ENCODE data around the gene DNMBP. TPM values are rescaled to one million over a fixed set of nuclear protein-coding genes. Genes with fewer than 3 reads are reported as not detected.
"Not testable (repeated sequence)": the region's sequence is repeated elsewhere in the genome, so short reads cannot be mapped to it uniquely, and the experiment has no call there.

The DNMBP gene
- total and polyA plus RNA-seq, 2 experiments from 2014 or later: 13.6 to 22.9 TPM

DNA sequence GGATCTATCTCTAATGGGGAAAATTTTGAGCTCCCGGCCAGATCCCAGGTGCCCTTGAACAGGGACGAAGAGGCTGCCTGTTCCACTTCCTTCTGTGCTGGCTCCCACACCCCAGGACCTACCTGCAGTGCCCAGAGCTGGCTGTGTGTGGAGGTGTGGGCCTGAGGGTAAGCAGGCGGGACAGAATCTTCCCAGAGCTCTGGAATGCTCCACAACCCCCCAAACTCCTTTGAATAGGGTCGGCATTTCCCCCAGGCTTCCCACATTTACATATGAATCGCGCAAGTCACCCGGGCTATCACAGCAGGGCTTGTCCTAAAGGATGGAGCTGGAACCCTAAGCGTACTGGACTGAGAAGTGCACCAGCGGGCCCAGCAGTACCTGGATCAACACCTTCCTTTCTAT lies 95.9 kb downstream of the DNMBP start:
- Histone ChIP-seq H3K27ac (peak overlapping the region; percentile 94), H3K9me3 (ENCODE audit: low read depth) (no peaks in the 10 kb centered on the region), H3K4me3 (peak overlapping the region; percentile 58), H3K27me3 (no peaks in the 10 kb centered on the region), H3K4me1 (ENCODE audit: low read depth) (peaks cover 24% of the 10 kb centered on the region), H3K36me3 (no peaks in the 10 kb centered on the region)
- DNase-seq (ENCODE audit: low read depth in 1 of 2, low spot score in 1 of 2): peak in 1 of 2 donors; percentile 91
- TF ChIP-seq, protein P1, sequence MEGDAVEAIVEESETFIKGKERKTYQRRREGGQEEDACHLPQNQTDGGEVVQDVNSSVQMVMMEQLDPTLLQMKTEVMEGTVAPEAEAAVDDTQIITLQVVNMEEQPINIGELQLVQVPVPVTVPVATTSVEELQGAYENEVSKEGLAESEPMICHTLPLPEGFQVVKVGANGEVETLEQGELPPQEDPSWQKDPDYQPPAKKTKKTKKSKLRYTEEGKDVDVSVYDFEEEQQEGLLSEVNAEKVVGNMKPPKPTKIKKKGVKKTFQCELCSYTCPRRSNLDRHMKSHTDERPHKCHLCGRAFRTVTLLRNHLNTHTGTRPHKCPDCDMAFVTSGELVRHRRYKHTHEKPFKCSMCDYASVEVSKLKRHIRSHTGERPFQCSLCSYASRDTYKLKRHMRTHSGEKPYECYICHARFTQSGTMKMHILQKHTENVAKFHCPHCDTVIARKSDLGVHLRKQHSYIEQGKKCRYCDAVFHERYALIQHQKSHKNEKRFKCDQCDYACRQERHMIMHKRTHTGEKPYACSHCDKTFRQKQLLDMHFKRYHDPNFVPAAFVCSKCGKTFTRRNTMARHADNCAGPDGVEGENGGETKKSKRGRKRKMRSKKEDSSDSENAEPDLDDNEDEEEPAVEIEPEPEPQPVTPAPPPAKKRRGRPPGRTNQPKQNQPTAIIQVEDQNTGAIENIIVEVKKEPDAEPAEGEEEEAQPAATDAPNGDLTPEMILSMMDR (IDR thresholded peaks at IDR 0.05; ENCODE audit: low read depth, low read length): no peak

DNA sequence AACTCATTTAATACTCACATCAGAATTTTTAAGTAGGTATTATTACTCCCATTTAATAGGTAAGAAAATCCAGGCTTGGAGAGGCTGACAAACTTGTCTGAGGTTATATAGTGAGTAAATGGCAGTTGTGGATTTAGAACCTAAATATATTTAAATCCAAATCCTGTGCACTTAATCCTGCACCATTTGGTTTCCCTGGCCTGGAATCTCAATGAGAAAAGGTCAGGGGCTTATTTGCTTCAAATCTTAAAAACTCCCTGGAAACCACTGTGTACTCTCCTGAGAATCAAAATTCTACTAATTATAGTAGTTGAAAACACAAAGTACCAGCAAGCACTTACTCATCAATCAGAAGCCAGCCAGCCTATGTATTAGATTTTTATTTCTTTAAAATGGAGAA lies 97.7 kb downstream of the DNMBP start:
- no peak overlapping the region for H3K27ac ChIP-seq
- no peak for DNase-seq (ENCODE audit: low read depth in 1 of 2, low spot score in 1 of 2)
- no peaks in the 10 kb centered on the region for H3K9me3 ChIP-seq (ENCODE audit: low read depth)
- peaks cover 15% of the 10 kb centered on the region for H3K4me1 ChIP-seq (ENCODE audit: low read depth)
- H3K27me3 ChIP-seq: no peaks in the 10 kb centered on the region
- H3K4me3 ChIP-seq: peak overlapping the region; percentile 58
- TF ChIP-seq, protein P1 (IDR thresholded peaks at IDR 0.05; ENCODE audit: low read depth, low read length): no peak
- peaks cover 18% of the 10 kb centered on the region for H3K36me3 ChIP-seq

DNA sequence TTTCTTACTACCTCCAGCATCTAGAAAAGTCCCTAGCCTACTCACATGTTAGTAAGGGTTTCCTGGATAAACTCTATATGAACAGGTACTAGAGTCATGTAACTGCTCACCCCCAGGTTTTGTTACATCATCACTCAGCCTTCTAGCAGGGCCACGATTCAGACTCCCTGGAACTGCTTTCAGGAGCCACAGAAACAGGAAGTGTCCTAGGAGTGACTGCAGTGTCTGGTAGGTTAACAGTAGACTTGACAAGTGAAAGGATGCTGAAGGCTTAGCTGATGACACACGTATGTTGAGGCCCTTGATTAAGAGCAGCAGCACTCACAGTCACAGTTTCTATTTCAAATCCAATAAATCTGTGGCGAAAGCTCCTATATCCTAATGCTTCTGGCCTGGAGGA lies 101.2 kb downstream of the DNMBP start:
- TF ChIP-seq, protein P1 (IDR thresholded peaks at IDR 0.05; ENCODE audit: low read depth, low read length): no peak
- H3K9me3 ChIP-seq (ENCODE audit: low read depth): no peaks in the 10 kb centered on the region
- H3K4me3 ChIP-seq: no peak overlapping the region
- peaks cover 35% of the 10 kb centered on the region for H3K36me3 ChIP-seq
- no peak overlapping the region for H3K27ac ChIP-seq
- peaks cover 15% of the 10 kb centered on the region for H3K4me1 ChIP-seq (ENCODE audit: low read depth)
- no peak for DNase-seq (ENCODE audit: low read depth in 1 of 2, low spot score in 1 of 2)
- no peaks in the 10 kb centered on the region for H3K27me3 ChIP-seq

DNA sequence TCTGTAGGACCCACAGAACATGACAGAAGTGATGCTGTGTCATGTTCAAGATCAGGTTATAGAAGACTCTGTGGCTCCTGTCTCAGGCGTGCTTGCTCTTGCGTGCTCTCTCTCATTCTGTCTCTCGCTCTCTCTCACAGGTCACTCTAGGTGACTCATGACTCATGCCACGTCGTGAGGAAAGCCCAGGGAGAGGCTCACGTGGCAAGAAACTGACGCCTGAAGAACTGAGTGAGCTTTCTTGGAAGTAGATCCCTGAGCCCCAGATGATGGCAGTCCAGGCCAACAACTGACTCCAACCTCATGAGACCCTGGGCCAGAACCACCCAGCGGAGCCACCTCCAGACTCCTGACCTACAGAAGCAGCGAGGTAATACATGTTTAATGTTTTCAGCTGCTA lies 103.3 kb downstream of the DNMBP start:
- Histone ChIP-seq H3K36me3 (peaks cover 35% of the 10 kb centered on the region), H3K27me3 (no peaks in the 10 kb centered on the region), H3K27ac (no peak overlapping the region), H3K4me3 (no peak overlapping the region), H3K4me1 (ENCODE audit: low read depth) (peaks cover 3% of the 10 kb centered on the region), H3K9me3 (ENCODE audit: low read depth) (no peaks in the 10 kb centered on the region)
- TF ChIP-seq, protein P1 (IDR thresholded peaks at IDR 0.05; ENCODE audit: low read depth, low read length): peak; percentile 34
- peak in 1 of 2 donors; percentile 76 for DNase-seq (ENCODE audit: low read depth in 1 of 2, low spot score in 1 of 2)

DNA sequence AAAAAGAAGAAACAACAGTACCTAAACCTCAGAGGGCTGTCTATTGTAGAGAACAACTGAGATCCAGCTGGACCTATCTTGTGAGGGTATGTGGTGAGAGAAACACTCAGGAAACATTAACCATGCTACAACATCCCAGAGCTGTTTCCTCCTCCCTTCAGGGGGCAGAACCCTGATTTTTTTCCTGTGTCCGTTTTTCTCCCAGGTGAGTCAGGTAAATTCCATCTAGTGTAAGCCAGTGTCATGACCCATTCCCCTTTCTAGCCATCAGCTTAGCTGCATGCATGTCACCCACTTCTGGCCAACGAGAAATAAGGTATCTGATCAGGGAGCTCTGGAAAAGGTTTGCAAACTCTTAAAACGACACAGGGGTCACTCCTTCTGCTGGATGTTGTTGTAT lies 103.8 kb downstream of the DNMBP start:
- no peaks in the 10 kb centered on the region for H3K4me1 ChIP-seq (ENCODE audit: low read depth)
- H3K9me3 ChIP-seq (ENCODE audit: low read depth): no peaks in the 10 kb centered on the region
- no peak for DNase-seq (ENCODE audit: low read depth in 1 of 2, low spot score in 1 of 2)
- TF ChIP-seq, protein P1 (IDR thresholded peaks at IDR 0.05; ENCODE audit: low read depth, low read length): no peak
- no peaks in the 10 kb centered on the region for H3K27me3 ChIP-seq
- H3K36me3 ChIP-seq: peaks cover 35% of the 10 kb centered on the region
- H3K27ac ChIP-seq: no peak overlapping the region
- no peak overlapping the region for H3K4me3 ChIP-seq

DNA sequence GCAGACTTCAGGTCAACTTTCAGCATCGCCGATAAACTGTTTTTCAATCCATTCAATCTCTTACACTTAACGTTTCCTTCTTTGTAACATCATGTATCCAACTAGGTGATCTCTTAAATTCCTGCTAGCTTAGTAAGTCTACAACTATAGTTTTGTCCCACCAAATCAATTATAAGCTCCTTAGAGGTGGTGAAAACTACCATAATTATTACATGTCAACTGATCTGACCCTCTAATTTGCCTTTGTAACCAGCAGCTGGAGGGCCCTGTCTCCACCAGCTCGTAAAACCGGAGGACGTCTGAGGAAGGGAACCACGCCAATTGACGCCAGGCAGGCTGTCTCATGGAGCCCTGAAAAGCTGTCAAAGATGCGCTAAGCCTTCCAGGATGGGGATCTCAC lies 113.9 kb downstream of the DNMBP start:
- H3K4me1 ChIP-seq (ENCODE audit: low read depth): no peaks in the 10 kb centered on the region
- peaks cover 68% of the 10 kb centered on the region for H3K36me3 ChIP-seq
- H3K27ac ChIP-seq: no peak overlapping the region
- TF ChIP-seq, protein P1 (IDR thresholded peaks at IDR 0.05; ENCODE audit: low read depth, low read length): no peak
- DNase-seq (ENCODE audit: low read depth in 1 of 2, low spot score in 1 of 2): no peak
- H3K27me3 ChIP-seq: no peaks in the 10 kb centered on the region
- no peaks in the 10 kb centered on the region for H3K9me3 ChIP-seq (ENCODE audit: low read depth)
- no peak overlapping the region for H3K4me3 ChIP-seq

DNA sequence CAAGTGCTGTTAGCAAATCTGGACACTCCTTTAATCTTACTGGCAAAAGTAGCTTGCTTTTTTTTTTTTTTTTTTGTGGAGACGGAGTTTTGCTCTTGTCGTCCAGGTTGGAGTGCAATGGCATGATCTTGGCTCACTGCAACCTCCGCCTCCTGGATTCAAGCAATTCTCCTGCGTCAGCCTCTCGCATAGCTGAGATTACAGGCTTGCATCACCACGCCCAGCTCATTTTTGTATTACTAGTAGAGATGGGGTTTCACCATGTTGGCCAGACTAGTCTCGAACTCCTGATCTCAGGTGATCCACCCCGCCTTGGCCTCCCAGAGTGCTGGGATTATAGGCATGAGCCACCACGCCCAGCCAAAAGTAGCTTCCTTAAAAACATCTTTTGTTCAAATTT lies 114.7 kb downstream of the DNMBP start:
- not testable (repeated sequence) for H3K9me3 ChIP-seq (ENCODE audit: low read depth); H3K4me1 ChIP-seq (ENCODE audit: low read depth); H3K4me3 ChIP-seq; H3K27ac ChIP-seq; DNase-seq (ENCODE audit: low read depth in 1 of 2, low spot score in 1 of 2); H3K27me3 ChIP-seq
- H3K36me3 ChIP-seq: peaks cover 72% of the 10 kb centered on the region

Data from cardiac muscle cell (in vitro differentiated cells and primary cell).